ENCODE measurements around the gene FNDC5.

- TF ChIP-seq CTCF (conservative IDR thresholded peaks at IDR 0.05; ENCODE audit: low read length), result no peak
- no peak for TF ChIP-seq EZH2phosphoT487 (IDR thresholded peaks at IDR 0.05; ENCODE audit: borderline replicate concordance)
These were observed 39.6 kb upstream of the FNDC5 start for GRCh38 chr1:32910319-32910718.

Measured in Loucy (cell line).